Stimulated activated CD4-positive, alpha-beta T cell treated with anti-CD3 and anti-CD28 coated beads, Interleukin-4, amount 100 ng/mL, for 24 hours (primary cell): Measurements from ENCODE around the gene SMARCAL1.

ENCODE experiments used
- DNase-seq: peaks from one replicate; pipeline ENCODE4 v3.0.0-alpha.2; 2020

Gene SMARCAL1

DNA sequence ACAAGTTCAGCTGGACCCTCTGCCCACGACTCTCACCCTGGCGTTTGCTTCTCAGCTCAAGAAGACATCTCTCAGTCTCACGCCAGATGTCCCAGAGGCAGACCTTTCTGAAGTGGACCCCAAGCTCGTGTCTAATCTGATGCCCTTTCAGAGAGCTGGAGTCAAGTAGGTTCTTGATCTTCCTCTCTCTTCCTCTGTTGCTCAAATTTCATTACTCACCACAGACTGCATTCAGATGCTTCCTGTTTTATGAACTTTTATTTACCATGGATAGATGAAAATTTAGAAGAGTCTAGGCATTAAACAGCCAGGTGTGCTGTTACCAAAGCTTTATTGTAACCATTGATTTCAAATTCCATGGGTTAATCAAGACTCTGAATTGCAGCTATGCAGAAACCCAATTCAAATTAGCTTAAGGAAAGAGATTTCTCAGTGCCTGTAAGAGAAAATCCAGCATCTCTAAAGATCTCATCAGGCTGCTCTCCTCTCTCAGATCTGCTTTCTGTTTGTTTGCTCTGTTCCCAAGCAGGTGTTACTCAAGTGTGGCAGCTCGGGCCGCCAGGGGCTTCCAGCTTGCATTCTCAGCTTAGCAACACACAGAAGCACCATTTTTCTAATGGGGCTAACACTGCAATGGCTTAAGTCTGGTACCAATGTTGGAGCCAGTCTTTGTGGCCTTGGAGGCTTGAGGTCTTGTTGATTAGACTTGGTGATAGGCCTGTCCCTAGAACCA lies 16.5 kb downstream of the SMARCAL1 start:
- DNase-seq = no peak

DNA sequence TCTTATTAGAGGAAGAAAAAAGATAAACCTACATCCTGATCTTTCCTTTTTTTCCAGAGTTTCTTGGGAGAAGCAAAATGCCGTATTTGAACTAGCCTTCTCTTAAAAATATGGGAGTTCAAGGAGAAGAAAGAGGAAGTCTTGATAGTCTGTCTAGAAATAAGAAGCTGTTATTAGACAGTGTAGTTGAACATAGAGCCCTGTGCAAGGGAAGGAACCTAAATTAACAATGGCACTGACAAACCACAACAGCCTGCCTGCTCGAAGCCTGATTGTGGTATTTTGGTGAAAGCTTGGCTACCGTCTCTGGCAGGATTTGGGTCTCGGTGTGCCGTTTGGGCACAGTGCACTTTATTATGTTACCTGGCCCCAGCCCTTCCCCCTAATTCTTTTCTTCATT lies 17.1 kb downstream of the SMARCAL1 start:
- no peak for DNase-seq

DNA sequence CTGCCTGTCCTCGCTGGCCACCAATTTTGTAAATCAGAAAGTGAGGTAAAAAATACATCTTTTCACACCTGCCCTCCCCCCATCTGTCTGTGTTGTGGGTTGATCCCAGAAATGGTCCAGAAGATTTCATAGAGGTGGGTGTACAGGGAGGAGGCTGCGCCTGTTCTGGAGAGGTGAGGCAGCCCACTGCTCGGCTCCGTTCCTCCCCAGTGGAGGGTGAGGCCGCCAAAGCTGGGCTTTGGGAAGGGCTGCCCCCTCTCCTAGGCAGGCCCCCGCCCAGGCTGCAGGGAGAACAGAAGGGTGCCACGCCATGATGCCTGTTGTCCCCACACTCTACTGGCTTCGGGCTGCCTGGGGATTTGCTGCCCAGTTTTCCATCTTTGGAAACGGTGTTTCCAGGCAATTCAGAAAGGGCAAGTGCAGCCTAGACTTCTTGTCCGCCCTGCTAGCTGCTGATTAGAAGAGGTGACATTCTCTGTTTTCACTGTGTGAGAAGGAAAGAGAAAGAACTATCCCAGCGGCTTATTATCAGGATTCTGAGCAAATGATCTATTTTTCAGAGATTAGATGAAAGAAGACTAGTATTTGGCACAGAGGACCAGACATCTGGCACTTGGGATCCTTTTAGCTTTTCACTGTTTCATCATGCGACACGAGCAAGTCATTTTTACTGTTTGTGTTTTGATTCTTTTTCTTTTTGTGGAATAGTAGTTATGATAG lies 18.7 kb downstream of the SMARCAL1 start:
- DNase-seq = no peak

DNA sequence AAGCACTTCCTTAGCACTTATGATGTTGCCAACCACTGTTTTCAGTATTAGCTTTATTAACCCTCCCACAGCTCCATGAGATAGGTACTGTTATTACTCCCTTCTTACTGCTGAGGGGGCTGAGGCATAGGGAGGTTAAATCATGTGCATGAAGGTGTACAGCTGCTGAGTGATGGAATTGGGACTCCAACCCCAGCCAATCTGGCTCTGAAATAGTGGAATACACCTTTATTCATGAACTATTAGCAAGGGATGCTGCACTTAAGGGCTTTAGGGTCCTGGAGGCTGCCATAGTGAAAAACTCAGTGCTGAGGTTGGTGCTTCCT lies 19.2 kb downstream of the SMARCAL1 start:
- DNase-seq = no peak

DNA sequence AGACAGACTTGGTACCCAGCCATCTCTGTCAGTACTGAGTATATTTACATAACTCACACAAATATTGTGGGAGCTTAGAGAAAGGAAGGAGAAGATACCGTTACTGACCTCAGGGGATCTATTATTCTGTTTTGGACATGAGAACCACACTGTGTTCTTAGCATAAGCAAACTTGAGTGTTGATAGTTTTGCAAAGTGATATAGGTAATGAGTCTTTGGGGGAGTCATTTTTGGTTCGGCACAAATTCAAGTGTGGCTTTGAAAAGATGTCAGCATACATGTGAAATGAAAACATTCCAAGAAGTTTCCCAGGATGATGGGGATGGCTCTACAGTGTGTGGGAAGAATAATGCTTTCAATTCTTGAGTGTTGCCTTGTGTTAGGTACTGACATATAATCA lies 24.1 kb downstream of the SMARCAL1 start:
- no peak for DNase-seq

DNA sequence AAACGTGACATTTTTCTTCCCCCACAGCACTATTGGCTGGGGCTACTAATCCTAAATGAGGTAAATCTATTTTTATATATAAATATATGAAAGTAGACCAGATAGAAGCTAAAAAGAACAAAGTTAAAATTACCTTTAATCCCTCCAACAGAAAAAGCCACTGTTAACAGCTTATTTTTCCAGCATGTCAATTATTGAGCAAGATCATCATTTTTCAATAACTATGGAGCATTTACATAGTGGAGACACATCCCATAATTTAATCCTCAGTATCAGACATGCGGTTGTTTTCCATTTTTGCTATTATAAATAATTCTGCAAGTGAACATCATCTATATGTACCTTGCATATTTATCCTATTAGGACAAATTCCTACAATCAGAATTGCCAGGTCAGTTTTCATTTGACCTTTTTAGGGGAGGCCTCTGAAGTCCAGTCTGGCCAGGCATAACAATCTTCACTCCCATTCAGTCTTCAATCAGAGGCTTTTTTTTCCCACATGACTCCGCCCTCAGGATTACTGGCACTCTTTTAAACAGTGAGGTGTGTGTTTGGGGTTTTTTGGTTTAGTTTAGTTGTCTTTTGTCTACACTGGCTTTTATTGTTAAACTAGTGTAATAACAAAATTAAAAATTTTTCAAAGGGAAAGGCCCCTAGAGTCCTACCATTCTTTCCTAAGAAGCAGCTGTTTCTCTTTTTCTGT lies 29.2 kb downstream of the SMARCAL1 start:
- no peak for DNase-seq

DNA sequence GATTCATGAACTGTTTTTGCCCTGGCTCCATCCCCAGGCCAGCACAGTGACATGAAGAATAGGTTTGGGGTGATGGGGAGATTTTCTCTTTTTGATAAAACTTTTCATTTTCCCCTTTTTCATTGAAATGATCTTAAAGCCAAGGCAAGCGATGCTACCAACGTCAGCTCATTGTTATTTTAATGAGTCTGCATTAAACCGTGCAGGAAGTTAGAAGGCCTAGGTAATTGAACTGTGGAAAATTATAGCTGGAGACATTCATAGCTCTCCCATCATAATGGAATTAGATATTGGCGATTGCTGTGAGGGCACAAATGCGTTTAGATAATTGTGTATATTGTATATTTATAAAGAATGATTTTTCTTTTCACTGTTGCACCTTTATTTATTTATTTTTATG lies 33.2 kb downstream of the SMARCAL1 start:
- no peak for DNase-seq

DNA sequence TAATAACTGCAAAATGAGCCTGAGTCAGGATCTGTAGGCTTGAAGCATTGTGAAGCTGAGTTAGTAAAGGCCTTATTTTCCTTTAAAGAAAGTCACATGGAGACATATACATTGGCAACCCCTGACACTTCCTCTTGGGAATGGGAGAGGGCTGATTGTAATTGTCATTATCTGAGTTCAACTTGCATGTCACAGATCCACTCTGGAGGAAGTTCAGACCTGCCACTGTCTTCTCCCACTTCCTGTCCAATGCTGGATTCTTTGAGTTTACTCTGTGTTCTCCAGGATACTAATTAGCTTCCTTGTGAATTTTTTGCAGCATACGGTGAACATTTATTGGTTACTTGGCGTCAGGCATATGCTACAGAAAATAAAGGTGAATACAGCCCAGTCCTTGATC lies 34.1 kb downstream of the SMARCAL1 start:
- DNase-seq = no peak

DNA sequence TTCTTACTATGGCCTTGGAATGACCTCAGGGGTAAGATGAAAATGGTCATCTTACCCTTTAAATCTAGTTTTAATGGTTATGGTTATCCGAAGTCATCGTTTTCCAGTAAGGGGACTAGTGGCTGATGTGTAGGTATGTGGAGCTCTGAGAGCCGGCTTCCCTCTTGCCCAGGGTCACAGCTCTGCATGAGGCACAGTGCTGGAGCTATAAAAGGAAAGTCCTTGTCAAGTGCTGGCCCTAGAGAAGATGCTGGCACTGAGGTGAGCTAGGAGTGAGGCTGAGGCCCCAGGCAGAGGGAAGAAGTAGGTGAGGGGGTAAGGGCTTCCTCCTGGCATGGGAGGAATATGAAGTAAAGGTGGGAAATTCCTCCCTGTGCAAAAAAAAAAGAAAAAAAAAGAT lies 35.0 kb downstream of the SMARCAL1 start:
- no peak for DNase-seq

DNA sequence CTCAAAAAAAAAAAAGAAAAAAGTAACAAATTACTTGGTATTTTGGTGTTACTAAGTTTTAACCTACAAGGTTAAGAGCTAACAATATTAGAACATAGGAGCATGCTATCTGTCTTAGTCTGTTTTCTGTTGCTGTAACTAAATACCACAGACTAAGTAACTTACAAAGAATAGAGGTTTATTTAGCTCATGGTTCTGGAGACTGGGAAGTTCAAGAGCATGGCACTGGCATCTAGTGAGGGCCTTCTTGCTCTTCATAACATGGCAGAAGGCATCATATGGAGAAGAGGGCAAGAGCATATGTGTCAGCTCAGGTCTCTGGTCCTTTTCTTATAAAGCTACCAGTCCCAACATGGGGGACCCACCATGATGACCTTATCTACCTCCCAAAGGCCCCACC lies 36.5 kb downstream of the SMARCAL1 start:
- no peak for DNase-seq

DNA sequence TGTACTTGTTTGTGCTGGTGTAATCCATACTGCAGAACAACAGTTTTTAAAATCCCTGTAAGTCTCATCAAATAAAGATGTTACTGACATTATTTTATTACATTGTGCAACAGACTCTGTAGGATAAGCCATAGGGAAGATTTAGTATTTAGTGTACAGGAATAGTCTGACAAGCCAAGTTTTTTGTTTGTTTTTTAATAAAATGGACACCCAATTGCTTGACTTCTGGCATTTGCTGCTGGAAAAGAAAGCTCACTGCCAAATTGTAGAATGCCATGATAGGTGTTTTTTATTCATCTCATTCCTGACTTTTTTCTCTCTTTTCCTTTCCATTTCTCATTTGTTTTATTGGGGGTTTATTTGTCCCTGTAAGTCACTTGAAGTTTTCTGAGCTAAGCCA lies 38.1 kb downstream of the SMARCAL1 start:
- no peak for DNase-seq

DNA sequence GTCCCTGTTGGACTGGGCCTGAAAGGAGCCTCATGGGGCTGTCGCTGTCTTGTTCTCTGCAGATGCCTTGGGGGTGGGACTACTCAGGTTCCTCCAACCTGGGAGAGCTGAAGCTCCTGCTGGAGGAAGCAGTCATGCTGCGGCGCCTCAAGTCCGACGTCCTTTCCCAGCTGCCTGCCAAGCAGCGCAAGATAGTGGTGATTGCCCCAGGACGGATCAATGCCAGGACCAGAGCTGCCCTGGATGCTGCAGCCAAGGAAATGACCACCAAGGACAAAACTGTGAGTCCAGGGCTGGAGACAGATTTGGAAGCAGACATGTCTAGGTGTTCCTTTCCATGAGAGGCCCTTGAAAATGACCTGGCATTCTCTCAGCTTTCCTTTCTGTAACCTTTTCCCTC lies 38.5 kb downstream of the SMARCAL1 start:
- DNase-seq = no peak

DNA sequence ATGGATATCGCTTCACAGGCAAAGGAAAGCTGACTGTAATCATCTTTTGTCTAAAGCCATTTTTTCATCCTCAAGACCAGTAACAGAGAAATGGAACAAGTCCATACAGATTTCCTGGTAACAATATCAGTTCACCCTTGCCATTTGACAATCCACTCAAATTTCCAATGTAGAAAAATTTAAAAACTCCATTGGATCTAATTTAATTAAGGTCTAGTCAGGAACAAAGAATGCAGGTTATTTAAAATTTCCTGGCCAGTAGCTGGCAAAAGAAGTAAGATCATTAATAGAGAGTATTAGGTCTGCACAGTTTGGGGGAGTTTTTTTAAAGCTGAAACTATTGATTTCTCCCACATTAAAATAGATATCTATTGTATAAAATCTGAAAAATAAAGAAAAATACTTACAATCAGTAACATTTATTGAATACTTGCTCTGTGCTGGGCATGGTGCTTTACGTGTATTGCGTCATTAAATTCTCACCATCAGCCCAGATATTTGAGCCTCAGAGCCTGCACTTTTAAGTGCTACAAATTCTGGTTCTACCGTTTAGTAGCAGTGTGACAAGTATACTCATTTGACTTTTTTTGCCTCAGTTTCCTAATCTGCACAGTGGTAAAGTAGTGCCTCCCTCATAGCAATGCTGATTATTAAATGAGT lies 41.8 kb downstream of the SMARCAL1 start:
- no peak for DNase-seq

DNA sequence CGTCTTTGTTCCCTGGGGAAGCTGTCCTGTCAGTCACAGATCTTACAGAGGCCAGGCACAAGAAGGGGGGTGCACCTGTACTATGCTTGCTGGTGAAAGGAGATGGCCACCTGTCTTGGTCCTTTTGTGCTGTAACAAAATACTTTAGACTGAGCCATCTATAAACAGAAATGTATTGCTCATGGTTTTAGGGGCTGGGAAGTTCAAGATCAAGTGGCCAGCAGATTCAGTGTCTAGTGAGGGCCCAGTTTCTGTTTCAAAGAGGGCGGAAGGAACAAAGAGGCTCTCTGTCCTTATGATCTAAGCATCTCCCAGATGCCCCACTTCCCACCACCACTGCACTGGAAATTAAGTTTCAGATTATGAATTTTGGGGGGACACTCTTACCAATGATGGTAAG lies 50.9 kb downstream of the SMARCAL1 start:
- no peak for DNase-seq

DNA sequence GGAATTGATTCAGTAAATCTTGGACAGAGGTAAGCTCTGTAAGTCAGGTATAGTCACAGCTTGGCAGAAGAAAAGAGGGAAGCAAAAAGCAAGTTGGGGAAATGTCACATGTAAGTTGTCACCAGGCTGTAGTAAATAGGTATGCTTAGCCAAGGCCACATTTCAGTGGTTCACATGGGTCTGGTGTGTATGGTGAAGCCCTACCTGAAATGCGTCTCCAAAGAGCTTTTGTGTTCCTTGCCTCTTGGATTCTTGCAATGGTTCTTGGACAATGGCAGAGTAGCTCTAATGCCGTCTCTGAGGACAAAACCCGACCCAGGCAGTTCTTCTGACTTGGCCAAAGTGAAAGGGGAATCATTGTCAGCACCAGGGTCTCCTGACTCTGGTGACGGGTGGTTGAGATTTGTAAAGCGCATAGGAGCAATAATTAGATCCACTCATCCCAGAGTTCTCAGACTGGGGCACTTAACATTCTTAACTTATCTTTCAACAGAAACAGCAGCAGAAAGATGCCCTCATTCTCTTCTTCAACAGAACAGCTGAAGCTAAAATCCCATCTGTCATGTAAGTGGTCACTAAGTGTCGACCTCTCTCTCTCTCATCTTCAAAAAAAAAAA lies 51.9 kb downstream of the SMARCAL1 start:
- no peak for DNase-seq

DNA sequence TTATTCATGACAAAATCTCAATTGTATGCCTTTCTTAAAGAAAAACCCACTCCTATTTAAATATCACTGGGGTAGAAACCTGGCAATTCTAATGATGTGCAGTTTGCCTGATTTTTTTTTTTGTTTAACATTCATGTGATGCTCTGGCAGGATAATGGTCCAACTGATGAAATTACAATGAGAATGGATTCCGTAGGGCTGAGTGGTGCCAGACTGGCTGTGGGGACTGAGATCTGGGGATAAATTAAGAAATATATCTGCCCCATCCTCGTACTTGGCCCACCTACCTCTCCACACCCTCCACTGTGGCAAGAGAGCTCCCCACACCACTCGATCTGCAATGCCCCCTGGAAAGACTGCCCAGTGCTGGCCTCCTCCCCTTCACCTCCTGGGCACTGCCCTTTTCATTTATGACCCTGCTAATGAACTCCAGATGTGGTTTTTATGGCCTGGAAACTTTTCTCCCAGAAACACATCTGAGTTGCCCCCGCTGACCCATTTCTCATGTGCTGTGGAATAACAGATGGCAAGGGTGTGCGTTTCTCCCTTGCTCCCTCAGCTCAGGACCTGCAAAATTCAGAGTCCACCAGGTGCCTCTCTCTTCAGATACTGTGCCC lies 53.4 kb downstream of the SMARCAL1 start:
- no peak for DNase-seq

DNA sequence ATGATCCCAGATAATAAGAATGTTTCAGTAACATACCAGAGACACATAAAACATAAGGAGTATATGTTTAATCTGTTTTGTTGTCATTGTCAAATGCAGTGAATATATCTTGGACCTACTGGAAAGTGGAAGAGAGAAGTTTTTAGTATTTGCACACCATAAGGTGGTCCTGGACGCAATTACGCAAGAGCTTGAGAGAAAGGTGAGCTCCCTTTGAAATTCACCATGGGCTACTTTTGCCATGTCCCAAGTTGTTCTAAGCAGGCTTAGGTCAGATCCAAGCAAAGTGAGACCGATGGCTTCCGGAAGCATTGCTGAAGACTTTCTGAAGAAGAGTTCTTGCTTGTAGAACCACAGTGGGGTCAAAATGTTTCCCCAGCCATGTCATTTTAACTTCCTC lies 55.6 kb downstream of the SMARCAL1 start:
- no peak for DNase-seq

DNA sequence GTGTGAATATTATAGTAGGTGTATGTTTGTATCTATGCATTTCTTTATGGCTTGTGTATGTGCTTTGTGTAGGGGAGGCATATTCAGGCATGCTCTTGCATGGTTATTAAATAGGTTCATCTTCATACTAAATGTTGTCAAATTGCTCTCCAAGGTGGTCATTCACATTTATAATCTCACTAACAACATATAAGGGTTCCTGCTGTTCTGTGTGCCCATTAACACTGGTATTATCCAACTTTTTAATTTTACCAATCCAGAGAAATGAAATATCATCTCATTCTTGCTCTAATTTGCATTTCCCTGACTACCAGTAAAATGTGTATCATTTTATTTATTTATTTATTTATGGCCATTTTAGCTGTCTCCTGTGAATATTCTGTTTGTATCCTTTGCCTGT lies 57.4 kb downstream of the SMARCAL1 start:
- no peak for DNase-seq

DNA sequence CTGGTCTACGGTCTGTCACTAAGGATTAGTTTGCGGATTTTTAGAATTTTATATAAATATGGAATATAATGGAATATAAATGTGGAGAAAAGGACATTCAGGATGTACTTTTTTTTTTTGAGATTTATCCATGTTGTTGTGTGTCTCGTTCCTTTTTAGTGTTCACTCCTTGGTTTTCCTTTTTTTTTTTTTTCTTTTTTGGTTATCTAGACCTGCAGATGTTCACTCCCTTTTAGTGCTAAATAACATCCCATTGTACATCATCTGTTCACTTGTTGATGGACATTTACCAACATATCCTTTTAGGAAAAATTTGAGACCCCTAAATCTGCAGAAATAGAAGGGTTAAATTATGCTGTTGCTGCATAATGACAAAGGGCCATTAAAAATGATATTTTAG lies 60.9 kb downstream of the SMARCAL1 start:
- no peak for DNase-seq

DNA sequence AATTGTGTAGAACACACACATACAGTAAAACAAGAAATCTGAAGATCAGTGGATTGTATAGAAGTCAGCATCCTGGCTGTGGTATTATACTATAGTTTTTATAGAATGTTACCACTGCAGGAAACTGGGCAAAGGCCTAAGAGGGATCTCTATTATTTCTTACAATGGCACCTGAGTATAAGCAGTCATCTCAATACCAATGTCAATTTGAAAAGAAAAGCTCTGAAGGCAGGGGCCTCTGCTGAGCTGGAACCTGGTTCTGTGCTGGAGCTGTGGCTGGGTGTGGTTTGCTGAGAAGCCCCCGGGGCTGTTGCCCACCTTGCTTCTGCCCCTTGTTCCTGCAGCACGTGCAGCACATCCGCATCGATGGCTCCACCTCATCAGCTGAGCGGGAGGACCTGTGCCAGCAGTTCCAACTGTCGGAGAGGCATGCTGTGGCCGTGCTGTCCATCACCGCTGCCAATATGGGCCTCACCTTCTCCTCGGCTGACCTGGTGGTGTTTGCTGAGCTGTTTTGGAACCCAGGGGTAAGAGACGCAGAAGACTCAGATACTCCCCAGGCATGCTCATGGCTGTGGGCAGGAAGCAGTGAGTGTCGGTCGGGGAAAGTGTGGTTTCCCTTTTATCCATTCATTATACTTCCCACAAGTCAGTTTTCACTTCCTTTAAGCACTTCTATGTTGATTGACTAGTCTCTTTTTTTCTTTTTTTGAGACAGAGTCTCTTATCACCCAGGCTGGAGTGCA lies 62.8 kb downstream of the SMARCAL1 start:
- DNase-seq = peak; percentile 7

DNA sequence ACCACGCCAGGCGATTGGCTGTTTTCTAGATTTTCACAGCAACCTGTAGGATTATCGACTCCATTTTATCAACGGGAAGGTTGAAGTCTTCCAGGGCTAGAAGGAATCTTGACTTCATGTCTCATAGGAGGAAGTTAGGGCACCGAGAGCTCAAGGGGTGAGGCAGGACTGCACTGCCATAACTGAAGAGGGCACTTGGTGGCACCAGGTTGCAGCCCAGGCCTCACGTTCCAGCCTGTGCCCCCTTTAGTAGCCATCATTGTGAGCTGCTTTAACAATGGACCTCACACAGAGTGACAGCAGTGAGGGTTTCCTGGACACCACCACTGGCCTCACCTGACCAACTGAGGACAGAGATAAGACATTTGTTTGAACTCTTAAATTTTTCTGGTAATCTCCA lies 63.5 kb downstream of the SMARCAL1 start:
- DNase-seq = no peak
